Tibial artery (tissue), 4 donors: ENCODE data around the gene CEP164.

Experiments
- DNase-seq, 2 donors: peaks; one replicate each; pipeline ENCODE4 v3.0.0-alpha.2; 2019
- H3K27ac ChIP-seq, 2 donors: fragments of 200-600 bp; sonication (generic) in 1 of 2; 1 replicate in 1 of 2; 2 replicates in 1 of 2; pipeline ENCODE4 v1.5.1; 2018 to 2019; ENCODE audit warnings: mild to moderate bottlenecking in 1 of 2
- H3K27me3 ChIP-seq, 2 donors: fragments of 200-600 bp; sonication (generic) in 1 of 2; one replicate each; pipeline versions ENCODE4 v1.5.1 to v1.6.0; 2016 to 2019
- H3K36me3 ChIP-seq, 3 donors: fragments of 200-600 bp; sonication (generic) in 2 of 3; one replicate each; pipeline ENCODE4 v1.5.1; 2016 to 2019; ENCODE audit warnings: mild to moderate bottlenecking in 2 of 3
- H3K4me1 ChIP-seq, 4 donors: fragments of 200-600 bp; sonication (generic) in 2 of 4; 1 replicate in 3 of 4; 2 replicates in 1 of 4; pipeline ENCODE4 v1.5.1; 2016 to 2019
- H3K4me3 ChIP-seq, 2 donors: fragments of 200-600 bp; sonication (generic) in 1 of 2; 1 replicate in 1 of 2; 2 replicates in 1 of 2; pipeline ENCODE4 v1.5.1; 2018 to 2019; ENCODE audit warnings: mild to moderate bottlenecking in 2 of 2
- H3K9me3 ChIP-seq, 3 donors: fragments of 200-600 bp; sonication (generic) in 1 of 3; one replicate each; pipeline ENCODE4 v1.5.1; 2016 to 2019
- intact Hi-C: fragments of 100-400 bp; cut with DNase I; formaldehyde crosslinking; loops from one replicate; pipeline ENCODE4 v1.15.0; 2023; ENCODE audit warnings: low total_unique reads
- TF ChIP-seq, protein P1 (sequence below), 2 experiments: fragments of 200-600 bp in 1 of 2; fragments of 450-650 bp in 1 of 2; IDR thresholded peaks; one replicate each; pipeline ENCODE4 v1.5.1; 2017 to 2019; ENCODE audit warnings: antibody characterized with exemption in 2 of 2, mild to moderate bottlenecking in 1 of 2, moderate library complexity in 1 of 2

Gene CEP164

DNA sequence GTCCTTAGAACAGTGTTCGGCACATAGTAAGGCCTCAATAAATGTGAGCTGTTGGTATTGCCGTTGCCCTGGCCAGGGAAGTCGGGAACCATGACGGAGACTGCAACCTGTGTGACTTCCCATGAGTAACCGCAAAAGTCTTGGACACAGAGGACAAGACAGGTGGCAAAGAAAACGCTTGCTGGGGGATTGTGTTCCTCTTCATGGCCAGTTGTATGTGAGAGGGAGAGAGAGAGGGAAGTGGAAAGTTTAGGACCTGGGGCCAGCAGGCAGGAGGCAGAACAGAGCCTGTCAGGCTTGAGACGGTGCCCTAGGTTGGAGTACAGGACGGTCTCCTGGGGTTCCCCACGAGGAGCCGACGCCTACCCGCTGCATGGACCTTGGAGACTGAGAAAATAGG lies 90.2 kb downstream of the CEP164 start:
- peaks cover 0 to 7% (median 0%) of the 10 kb centered on the region in 3 donors for H3K36me3 ChIP-seq
- no peak overlapping the region for H3K4me3 ChIP-seq
- no peak overlapping the region for H3K27ac ChIP-seq
- H3K27me3 ChIP-seq, result peaks cover 0 to 2% of the 10 kb centered on the region in 2 donors
- no peaks in the 10 kb centered on the region for H3K9me3 ChIP-seq
- no peak for DNase-seq
- intact Hi-C loops, result no loop called here
- H3K4me1 ChIP-seq, result no peaks in the 10 kb centered on the region
- TF ChIP-seq, protein P1, sequence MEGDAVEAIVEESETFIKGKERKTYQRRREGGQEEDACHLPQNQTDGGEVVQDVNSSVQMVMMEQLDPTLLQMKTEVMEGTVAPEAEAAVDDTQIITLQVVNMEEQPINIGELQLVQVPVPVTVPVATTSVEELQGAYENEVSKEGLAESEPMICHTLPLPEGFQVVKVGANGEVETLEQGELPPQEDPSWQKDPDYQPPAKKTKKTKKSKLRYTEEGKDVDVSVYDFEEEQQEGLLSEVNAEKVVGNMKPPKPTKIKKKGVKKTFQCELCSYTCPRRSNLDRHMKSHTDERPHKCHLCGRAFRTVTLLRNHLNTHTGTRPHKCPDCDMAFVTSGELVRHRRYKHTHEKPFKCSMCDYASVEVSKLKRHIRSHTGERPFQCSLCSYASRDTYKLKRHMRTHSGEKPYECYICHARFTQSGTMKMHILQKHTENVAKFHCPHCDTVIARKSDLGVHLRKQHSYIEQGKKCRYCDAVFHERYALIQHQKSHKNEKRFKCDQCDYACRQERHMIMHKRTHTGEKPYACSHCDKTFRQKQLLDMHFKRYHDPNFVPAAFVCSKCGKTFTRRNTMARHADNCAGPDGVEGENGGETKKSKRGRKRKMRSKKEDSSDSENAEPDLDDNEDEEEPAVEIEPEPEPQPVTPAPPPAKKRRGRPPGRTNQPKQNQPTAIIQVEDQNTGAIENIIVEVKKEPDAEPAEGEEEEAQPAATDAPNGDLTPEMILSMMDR (IDR thresholded peaks at IDR 0.05), result no peak

DNA sequence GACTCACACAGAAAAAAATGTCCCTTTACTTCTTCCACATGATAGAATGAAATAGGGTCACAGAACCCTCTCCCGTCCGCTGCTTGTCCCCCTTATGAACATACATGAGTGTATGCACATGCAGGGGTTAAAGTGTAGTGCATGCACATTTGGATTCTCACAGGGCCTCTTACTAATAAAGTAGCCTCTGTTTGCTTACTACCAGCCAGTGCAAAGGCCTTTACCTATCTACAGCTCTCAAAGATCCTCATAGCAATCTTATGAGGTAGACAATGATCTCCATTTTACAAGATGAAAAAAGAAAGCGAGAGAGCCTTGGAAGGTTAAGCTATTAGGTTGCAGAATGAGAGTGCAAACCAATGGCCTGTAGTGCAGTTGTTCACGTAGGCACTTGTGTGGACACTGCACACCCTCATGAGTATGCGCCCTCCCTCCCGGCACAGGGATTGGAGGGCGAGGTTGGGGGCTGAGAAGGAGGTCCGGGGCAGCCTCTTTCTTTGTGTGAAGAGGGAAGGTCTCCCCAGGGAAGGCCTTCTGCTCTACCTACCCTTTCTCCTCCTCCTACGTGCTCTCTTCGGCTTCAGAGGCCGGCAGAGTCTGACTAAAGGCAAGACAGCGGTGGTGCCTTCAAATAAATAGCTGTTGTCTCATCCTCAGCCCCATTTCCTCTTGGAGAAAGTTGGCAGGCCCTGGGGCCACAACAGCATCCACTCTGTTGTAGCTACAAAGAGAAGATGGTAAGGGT lies 91.3 kb downstream of the CEP164 start:
- intact Hi-C loops, result no loop called here
- Histone ChIP-seq H3K27me3 (peaks cover 0 to 6% of the 10 kb centered on the region in 2 donors), H3K4me3 (no peak overlapping the region), H3K9me3 (no peaks in the 10 kb centered on the region), H3K4me1 (no peaks in the 10 kb centered on the region), H3K27ac (no peak overlapping the region), H3K36me3 (no peaks in the 10 kb centered on the region)
- DNase-seq, result peak in 1 of 2 donors; percentile 42
- TF ChIP-seq, protein P1 (IDR thresholded peaks at IDR 0.05), result no peak

DNA sequence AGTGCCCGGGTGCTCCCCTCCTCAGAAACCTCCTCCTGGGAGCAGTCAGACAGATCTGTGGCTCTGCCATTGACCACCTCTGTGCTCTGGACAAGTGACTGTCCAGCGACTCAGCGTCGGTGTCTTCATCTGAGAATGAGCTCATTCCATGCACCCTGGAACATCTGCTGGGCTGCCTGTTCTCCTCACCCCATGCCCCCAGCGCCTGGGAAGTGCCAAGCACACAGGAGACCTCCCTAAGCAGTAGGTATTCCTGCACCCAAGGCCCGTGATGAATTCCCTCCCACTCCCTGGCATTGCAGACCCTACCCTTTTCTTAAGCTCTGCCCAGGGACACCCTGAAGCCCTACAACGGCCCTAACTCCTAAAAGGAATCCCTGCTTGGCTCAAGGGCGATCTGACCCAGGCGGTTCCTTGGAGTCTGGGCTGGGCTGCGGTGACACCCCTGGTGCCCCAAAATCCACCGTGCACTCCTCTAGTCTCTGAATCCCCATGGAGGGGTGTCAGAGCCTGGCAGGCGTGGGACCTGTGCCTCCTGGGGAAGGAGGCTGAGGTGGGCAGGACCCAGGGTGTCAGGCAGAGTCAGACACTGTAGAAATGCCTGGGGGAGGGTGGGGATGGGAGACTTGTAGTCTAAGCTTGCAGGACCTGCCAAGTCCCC lies 92.0 kb downstream of the CEP164 start:
- peak in 1 of 2 donors; percentile 31 for DNase-seq
- H3K9me3 ChIP-seq, result no peaks in the 10 kb centered on the region
- H3K4me1 ChIP-seq, result no peaks in the 10 kb centered on the region
- H3K27me3 ChIP-seq, result peaks cover 0 to 6% of the 10 kb centered on the region in 2 donors
- no peak overlapping the region for H3K4me3 ChIP-seq
- no peaks in the 10 kb centered on the region for H3K36me3 ChIP-seq
- intact Hi-C loops, result no loop called here
- no peak overlapping the region for H3K27ac ChIP-seq
- TF ChIP-seq, protein P1 (IDR thresholded peaks at IDR 0.05), result no peak

DNA sequence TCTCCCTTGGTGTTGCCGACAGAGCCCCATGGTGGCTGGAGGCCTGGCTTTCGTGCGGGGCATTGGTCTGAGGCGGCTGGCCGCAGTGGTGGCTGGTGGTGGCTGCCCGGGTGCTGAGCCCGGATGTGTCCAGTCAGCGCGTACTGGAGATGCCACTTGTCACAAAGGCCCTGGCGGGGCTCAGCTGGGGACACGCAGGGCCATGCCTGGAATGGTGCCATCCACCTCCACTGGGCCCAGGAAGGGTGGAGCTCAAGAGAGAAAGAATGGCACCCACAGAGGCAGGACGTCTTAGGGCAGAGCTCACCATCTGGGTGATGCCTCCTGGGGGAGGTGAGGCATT lies 92.5 kb downstream of the CEP164 start:
- Histone ChIP-seq H3K27ac (no peak overlapping the region), H3K27me3 (peaks cover 0 to 6% of the 10 kb centered on the region in 2 donors), H3K9me3 (no peaks in the 10 kb centered on the region), H3K4me1 (no peaks in the 10 kb centered on the region), H3K36me3 (no peaks in the 10 kb centered on the region), H3K4me3 (no peak overlapping the region)
- TF ChIP-seq, protein P1 (IDR thresholded peaks at IDR 0.05), result no peak
- intact Hi-C loops, result no loop called here
- peak in 1 of 2 donors; percentile 41 for DNase-seq

DNA sequence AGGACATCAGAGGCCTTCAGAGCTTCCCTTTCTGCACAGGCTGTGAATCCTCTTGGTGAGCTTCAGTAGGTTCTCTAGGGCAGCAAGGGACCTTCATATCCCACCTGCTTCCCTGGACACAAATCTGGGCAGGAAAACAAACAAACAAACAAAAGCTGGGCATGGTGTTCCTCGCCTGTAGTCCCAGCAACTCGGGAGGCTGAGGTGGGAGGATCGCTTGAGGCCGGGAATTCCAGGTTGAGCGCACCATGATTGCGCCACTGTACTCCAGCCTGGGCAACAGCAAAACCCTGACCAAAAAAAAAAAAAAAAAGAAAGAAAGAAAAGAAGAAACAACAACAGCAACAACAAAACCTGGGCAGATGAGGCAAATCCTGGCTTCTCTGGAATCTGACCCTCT lies 92.9 kb downstream of the CEP164 start:
- Histone ChIP-seq H3K4me1 (no peaks in the 10 kb centered on the region), H3K27ac (no peak overlapping the region), H3K4me3 (no peak overlapping the region), H3K36me3 (no peaks in the 10 kb centered on the region), H3K9me3 (no peaks in the 10 kb centered on the region), H3K27me3 (peaks cover 0 to 7% of the 10 kb centered on the region in 2 donors)
- no peak for DNase-seq
- TF ChIP-seq, protein P1 (IDR thresholded peaks at IDR 0.05), result no peak
- intact Hi-C loops, result no loop called here
